H1 (cell line): Measurements from ENCODE around the gene L2HGDH. TPM values are rescaled to one million over a fixed set of nuclear protein-coding genes. Genes with fewer than 3 reads are reported as not detected.

Experiments
- CTCF ChIA-PET: fragments of 300-600 bp; sonication (Branson Sonifier 250); formaldehyde crosslinking; loops from one replicate; lab custom pipeline; 2021; ENCODE audit not compliant: partially characterized antibody; lab: Charles Lee
- POLR2A ChIA-PET: fragments of 300-600 bp; sonication (Branson Sonifier 250); formaldehyde crosslinking; loops from one replicate; lab custom pipeline; 2021; ENCODE audit warnings: inconsistent platforms; ENCODE audit not compliant: partially characterized antibody; lab: Charles Lee
- DNase-seq, 2 experiments: peaks; one replicate each; pipeline versions ENCODE4 v3.0.0 to v3.0.0-alpha.2; 2010 to 2022; ENCODE audit warnings: low spot score in 2 of 2, low read depth in 1 of 2, mixed read lengths in 1 of 2
- FAIRE-seq: peaks from 2 replicates; lab custom pipeline; 2011; peaks lifted over from hg19 to GRCh38; lab: Jason Lieb, UNC
- H2AFZ ChIP-seq: 2 replicates; pipeline ENCODE4 v1.8.1; 2012; ENCODE audit warnings: low read length, inconsistent platforms
- H2AK5ac ChIP-seq: 2 replicates; pipeline ENCODE4 v1.6.1; 2013; ENCODE audit warnings: low read depth, low read length
- H2BK120ac ChIP-seq: replicated peaks from 2 replicates; pipeline ENCODE3; 2013; ENCODE audit warnings: low read depth, low read length, inconsistent platforms
- H2BK12ac ChIP-seq: 2 replicates; pipeline ENCODE4 v1.6.1; 2013; ENCODE audit warnings: low read depth, low read length
- H2BK15ac ChIP-seq: 2 replicates; pipeline ENCODE4 v1.6.1; 2013; ENCODE audit warnings: low read length
- H2BK20ac ChIP-seq: 2 replicates; pipeline ENCODE4 v1.6.1; 2013; ENCODE audit warnings: low read length
- H2BK5ac ChIP-seq: 2 replicates; pipeline ENCODE4 v1.6.1; 2013; ENCODE audit warnings: low read depth, low read length
- H3K14ac ChIP-seq: 2 replicates; pipeline ENCODE4 v1.6.1; 2013; ENCODE audit warnings: inconsistent platforms; ENCODE audit not compliant: insufficient read length
- H3K18ac ChIP-seq: 2 replicates; pipeline ENCODE4 v1.6.1; 2013; ENCODE audit warnings: low read length; ENCODE audit errors: extremely low read depth
- H3K23ac ChIP-seq: 2 replicates; pipeline ENCODE4 v1.6.1; 2013; ENCODE audit warnings: inconsistent platforms; ENCODE audit not compliant: insufficient read length
- H3K23me2 ChIP-seq: 2 replicates; pipeline ENCODE4 v1.6.1; 2013; ENCODE audit warnings: low read depth, low read length
- H3K27ac ChIP-seq: 2 replicates; pipeline ENCODE4 v1.6.1; 2011; ENCODE audit warnings: low read depth, low read length, inconsistent platforms
- H3K27me3 ChIP-seq, 4 experiments: replicated peaks in 1 of 4; 1 replicate in 1 of 4; 2 replicates in 3 of 4; pipeline versions ENCODE4 v1.6.1 to v1.8.1; 2011 to 2013; ENCODE audit warnings: low read length in 3 of 4, mild to moderate bottlenecking in 3 of 4, inconsistent platforms in 2 of 4, mixed read lengths in 2 of 4, moderate library complexity in 1 of 4; ENCODE audit not compliant: control insufficient read depth in 3 of 4, insufficient read depth in 3 of 4; ENCODE audit errors: extremely low read depth in 1 of 4
- H3K36me3 ChIP-seq, 4 experiments: 2 replicates each; pipeline versions ENCODE4 v1.6.1 to v1.8.1; 2011 to 2013; ENCODE audit warnings: mild to moderate bottlenecking in 4 of 4, low read length in 3 of 4, moderate library complexity in 2 of 4, control low read depth in 1 of 4, inconsistent platforms in 1 of 4; ENCODE audit not compliant: insufficient read depth in 4 of 4, control insufficient read depth in 2 of 4
- H3K4ac ChIP-seq: replicated peaks from 2 replicates; pipeline ENCODE3; 2013; ENCODE audit warnings: low read length, low read depth, mixed read lengths, inconsistent platforms; ENCODE audit not compliant: insufficient read length
- H3K4me1 ChIP-seq, 4 experiments: replicated peaks in 1 of 4; 1 replicate in 1 of 4; 2 replicates in 3 of 4; pipeline versions ENCODE4 v1.6.1 to v1.8.1; 2011 to 2013; ENCODE audit warnings: low read length in 3 of 4, inconsistent platforms in 2 of 4, mixed read lengths in 1 of 4; ENCODE audit not compliant: insufficient read depth in 4 of 4, control insufficient read depth in 3 of 4
- H3K4me2 ChIP-seq, 2 experiments: 2 replicates each; pipeline versions ENCODE4 v1.6.1 to v1.8.1; 2011 to 2013; ENCODE audit warnings: low read depth in 2 of 2, low read length in 2 of 2, control low read depth in 1 of 2, inconsistent platforms in 1 of 2, mild to moderate bottlenecking in 1 of 2; ENCODE audit not compliant: insufficient read depth in 1 of 2
- H3K4me3 ChIP-seq, 4 experiments: fragments of 200-600, 300-600 bp in 1 of 4; sonication (generic), shearing (Covaris generic), sonication (Bioruptor Twin) in 1 of 4; 2 replicates each; pipeline versions ENCODE4 v1.5.1 to v1.8.1; 2011 to 2016; ENCODE audit warnings: low read length in 4 of 4, low read depth in 3 of 4, control low read depth in 2 of 4, inconsistent platforms in 2 of 4, mild to moderate bottlenecking in 2 of 4, mixed read lengths in 1 of 4, moderate library complexity in 1 of 4; ENCODE audit not compliant: insufficient read depth in 2 of 4; ENCODE audit errors: extremely low read depth in 1 of 4
- H3K56ac ChIP-seq: replicated peaks from 2 replicates; pipeline ENCODE3; 2013; ENCODE audit warnings: low read depth, mild to moderate bottlenecking, mixed read lengths, low read length, inconsistent platforms; ENCODE audit not compliant: insufficient read length
- H3K79me1 ChIP-seq: 2 replicates; pipeline ENCODE4 v1.6.1; 2013; ENCODE audit warnings: low read depth, low read length, control low read depth
- H3K79me2 ChIP-seq, 2 experiments: 2 replicates each; pipeline versions ENCODE4 v1.6.1 to v1.8.1; 2012 to 2013; ENCODE audit warnings: low read length in 2 of 2, mild to moderate bottlenecking in 2 of 2, inconsistent platforms in 1 of 2; ENCODE audit not compliant: insufficient read depth in 2 of 2, control insufficient read depth in 1 of 2
- H3K9ac ChIP-seq, 4 experiments: replicated peaks in 1 of 4; 1 replicate in 1 of 4; 2 replicates in 3 of 4; pipeline versions ENCODE4 v1.6.1 to v1.8.1; 2011 to 2013; ENCODE audit warnings: low read depth in 3 of 4, low read length in 3 of 4, control low read depth in 2 of 4, mild to moderate bottlenecking in 2 of 4, moderate library complexity in 2 of 4, inconsistent platforms in 1 of 4; ENCODE audit errors: extremely low read depth in 1 of 4
- H3K9me3 ChIP-seq, 2 experiments: 2 replicates each; pipeline versions ENCODE4 v1.6.1 to v1.8.1; 2012 to 2013; ENCODE audit warnings: mild to moderate bottlenecking in 2 of 2, moderate library complexity in 2 of 2, control low read depth in 1 of 2, inconsistent platforms in 1 of 2, low read depth in 1 of 2, low read length in 1 of 2, mixed read lengths in 1 of 2; ENCODE audit not compliant: insufficient read depth in 2 of 2
- H4K20me1 ChIP-seq, 2 experiments: replicated peaks in 1 of 2; 2 replicates each; pipeline versions ENCODE3 to v1.8.1; 2011 to 2013; ENCODE audit warnings: inconsistent platforms in 2 of 2, low read length in 2 of 2, mild to moderate bottlenecking in 1 of 2; ENCODE audit not compliant: insufficient read depth in 2 of 2, control insufficient read depth in 1 of 2
- H4K5ac ChIP-seq: 2 replicates; pipeline ENCODE4 v1.6.1; 2013; ENCODE audit warnings: low read length, low read depth, mixed read lengths, inconsistent platforms; ENCODE audit not compliant: insufficient read length
- H4K8ac ChIP-seq: 2 replicates; pipeline ENCODE4 v1.8.0; 2013; ENCODE audit warnings: mild to moderate bottlenecking, moderate library complexity, low read length, inconsistent platforms; ENCODE audit not compliant: insufficient read depth; ENCODE audit errors: extremely low read depth
- H4K91ac ChIP-seq: replicated peaks from 2 replicates; pipeline ENCODE3; 2013; ENCODE audit warnings: low read length, mixed read lengths, inconsistent platforms; ENCODE audit not compliant: insufficient read length
- HDAC2 ChIP-seq, 2 experiments: fragments of 300-600 bp in 1 of 2; sonication (generic) in 1 of 2; IDR thresholded peaks; 2 replicates each; pipeline ENCODE4 v1.6.1; 2011 to 2012; ENCODE audit warnings: low read depth in 2 of 2, low read length in 2 of 2, mild to moderate bottlenecking in 2 of 2, moderate library complexity in 2 of 2, borderline replicate concordance in 1 of 2, inconsistent platforms in 1 of 2
- JUN ChIP-seq: IDR thresholded peaks from 2 replicates; pipeline ENCODE4 v1.6.1; 2011; ENCODE audit warnings: low read depth, mild to moderate bottlenecking, improper control_type of control experiment, low read length
- RAD21 ChIP-seq, 2 experiments: IDR thresholded peaks in 1 of 2; conservative IDR thresholded peaks in 1 of 2; 2 replicates each; pipeline ENCODE4 v1.6.1; 2011; ENCODE audit warnings: low read depth in 2 of 2, low read length in 2 of 2, improper control_type of control experiment in 1 of 2, inconsistent platforms in 1 of 2, mild to moderate bottlenecking in 1 of 2, moderate library complexity in 1 of 2
- RXRA ChIP-seq: IDR thresholded peaks from 2 replicates; pipeline ENCODE4 v1.6.1; 2011; ENCODE audit warnings: low read depth, mild to moderate bottlenecking, low read length, moderate library complexity; ENCODE audit not compliant: insufficient read depth
- SRF ChIP-seq: IDR thresholded peaks from 2 replicates; pipeline ENCODE4 v1.6.1; 2011; ENCODE audit warnings: mild to moderate bottlenecking, low read depth, low read length, moderate library complexity
- WGBS, 2 experiments: shearing (Covaris generic) in 1 of 2; methylation state at CpG; one replicate each; pipeline versions ENCODE4 v1.1.6 to v1.1.7; 2013 to 2015; ENCODE audit warnings: low lambda C conversion rate in 2 of 2, mixed read lengths in 2 of 2, inconsistent platforms in 1 of 2, low coverage in 1 of 2, missing lambda C conversion rate in 1 of 2; ENCODE audit not compliant: insufficient replicate concordance in 2 of 2, insufficient coverage in 1 of 2, insufficient read length in 1 of 2; ENCODE audit errors: extremely low coverage in 1 of 2, missing lambda C conversion rate in 1 of 2; 5-methylcytosine and 5-hydroxymethylcytosine counted together
- polyA plus RNA-seq, 7 experiments: library from polyadenylated mRNA; depleted of rRNA in 3 of 7; stranded (reverse) in 5 of 7; unstranded in 2 of 7; fragments of >200 nt in 5 of 7; fragments of 200-250 nt in 2 of 7; gene quantifications; 1 replicate in 5 of 7; 2 replicates in 1 of 7; 4 replicates in 1 of 7; pipeline versions ENCODE4 v1.2.1 to v1.2.3, GENCODE V29; 2011 to 2013; ENCODE audit warnings: missing spikeins in 2 of 7, mixed read lengths in 2 of 7
- total RNA-seq: library from RNA; stranded (reverse); fragmentation: NEBNext Ultra II Directional; extraction: Animal tissue kit (Norgen Biotek cat#: 25700); gene quantifications from 2 replicates; pipeline ENCODE4 v1.2.1, GENCODE V29; 2021
- TF ChIP-seq, protein P1 (sequence below): IDR thresholded peaks from 2 replicates; pipeline ENCODE4 v1.6.1; 2012; ENCODE audit warnings: inconsistent platforms

L2HGDH gene
- total and polyA plus RNA-seq, 2 of the 8 experiments (the other 6 are each of a cell fraction or from before 2014, with no cell fraction given), result 12.2 to 28.6 TPM

DNA sequence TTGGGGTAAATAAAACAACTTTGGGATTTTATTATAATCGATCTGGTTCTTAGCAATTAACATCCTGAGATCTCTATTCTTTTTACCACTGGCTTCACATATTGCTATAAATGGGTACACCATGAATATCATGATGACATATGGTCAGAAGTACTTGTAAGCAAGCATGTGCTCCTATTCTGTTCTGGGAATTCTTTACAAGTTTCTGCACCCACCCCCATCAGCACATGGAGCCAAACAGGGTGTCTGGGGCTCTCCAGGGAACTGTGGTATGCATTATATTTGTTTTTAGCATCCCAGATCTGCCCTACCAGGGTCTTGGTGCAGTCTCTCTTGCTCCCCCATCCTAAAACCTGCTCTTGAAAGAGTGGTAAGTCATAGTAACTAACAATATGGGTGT, 31.4 kb upstream of the L2HGDH start:
- Histone ChIP-seq H3K23me2 (no peaks in the 10 kb centered on the region), H3K18ac (no peak overlapping the region), H3K79me1 (no peaks in the 10 kb centered on the region), H2BK20ac (no peak overlapping the region), H2BK120ac (no peak overlapping the region), H4K8ac (no peak overlapping the region), H3K4me1 (peaks cover 0 to 3% (median 2%) of the 10 kb centered on the region in 4 experiments; a peak in 4 of 7 replicates), H3K23ac (no peak overlapping the region), H3K9me3 (no peaks in the 10 kb centered on the region), H3K4me2 (no peak overlapping the region), H2BK15ac (no peak overlapping the region), H4K20me1 (no peaks in the 10 kb centered on the region), H3K4ac (no peak overlapping the region), H3K9ac (no peak overlapping the region), H2BK5ac (no peak overlapping the region), H3K56ac (no peak overlapping the region), H4K91ac (no peak overlapping the region), H3K14ac (no peak overlapping the region), H3K27me3 (no peaks in the 10 kb centered on the region), H2BK12ac (no peak overlapping the region), H2AFZ (no peak overlapping the region), H3K79me2 (no peaks in the 10 kb centered on the region), H2AK5ac (no peak overlapping the region), H3K4me3 (no peak overlapping the region), H3K27ac (no peak overlapping the region), H3K36me3 (no peaks in the 10 kb centered on the region), H4K5ac (no peak overlapping the region)
- ChIA-PET POLR2A (no interaction called here), CTCF (interaction anchor here (0.6 to 2.0 kb wide), 3 partner anchors 55 to 188 kb away, joined by 3 to 5 read pairs (median 4); no protein-coding TSS in a partner anchor)
- 96% methylated on average over 1 of the region's 1 CpG; no CpG with 5 or more reads in 1 of the 2 experiments for whole genome bisulfite sequencing, 2 experiments
- FAIRE-seq (no peak), DNase-seq (no peak)
- TF ChIP-seq SRF, result no peak
- TF ChIP-seq RAD21 (IDR thresholded peaks at IDR 0.05 in 1 of 2, conservative IDR thresholded peaks at IDR 0.05 in 1 of 2; ENCODE audit: low read depth in 2 of 2, low read length in 2 of 2), result no peak
- TF ChIP-seq, protein P1, sequence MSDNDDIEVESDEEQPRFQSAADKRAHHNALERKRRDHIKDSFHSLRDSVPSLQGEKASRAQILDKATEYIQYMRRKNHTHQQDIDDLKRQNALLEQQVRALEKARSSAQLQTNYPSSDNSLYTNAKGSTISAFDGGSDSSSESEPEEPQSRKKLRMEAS, result no peak
- TF ChIP-seq JUN, result no peak
- no peak for TF ChIP-seq RXRA
- no peak for TF ChIP-seq HDAC2 (IDR thresholded peaks at IDR 0.05; ENCODE audit: borderline replicate concordance in 1 of 2, low read depth in 2 of 2, low read length in 2 of 2)
